Activated T-helper 1 cell treated with Interleukin-2 at 50 U/mL for 16 hours (primary cell): ENCODE results near the gene LIN7B.
A peak's percentile ranks its signal among the peaks of the same experiment; 100 is the strongest.
"Not testable (repeated sequence)": the region's sequence is repeated elsewhere in the genome, so short reads cannot be mapped to it uniquely, and the experiment has no call there.

ENCODE experiments used
- DNase-seq: peaks from one replicate; pipeline ENCODE4 v3.0.0-alpha.2; 2020; ENCODE audit warnings: low read depth

LIN7B gene, protein sequence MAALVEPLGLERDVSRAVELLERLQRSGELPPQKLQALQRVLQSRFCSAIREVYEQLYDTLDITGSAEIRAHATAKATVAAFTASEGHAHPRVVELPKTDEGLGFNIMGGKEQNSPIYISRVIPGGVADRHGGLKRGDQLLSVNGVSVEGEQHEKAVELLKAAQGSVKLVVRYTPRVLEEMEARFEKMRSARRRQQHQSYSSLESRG

GRCh38 chr19:49113762-49114629 lies at the start of gene LIN7B:
TSS of gene LIN7B (plus strand) at chr19:49114370. CDS start at chr19:49114405, 35 bp downstream.
- peak; percentile 72 for DNase-seq

- no peak for DNase-seq
Measured at GRCh38 chr19:49064768-49065611, 49.2 kb upstream of the LIN7B start, which contains the start of gene NTF4. TSS of gene NTF4 (minus strand) at chr19:49064818. CDS start at chr19:49061997, 2,821 bp downstream.

- DNase-seq = no peak
Measured at GRCh38 chr19:49065905-49066512, 48.2 kb upstream of the LIN7B start.

DNA sequence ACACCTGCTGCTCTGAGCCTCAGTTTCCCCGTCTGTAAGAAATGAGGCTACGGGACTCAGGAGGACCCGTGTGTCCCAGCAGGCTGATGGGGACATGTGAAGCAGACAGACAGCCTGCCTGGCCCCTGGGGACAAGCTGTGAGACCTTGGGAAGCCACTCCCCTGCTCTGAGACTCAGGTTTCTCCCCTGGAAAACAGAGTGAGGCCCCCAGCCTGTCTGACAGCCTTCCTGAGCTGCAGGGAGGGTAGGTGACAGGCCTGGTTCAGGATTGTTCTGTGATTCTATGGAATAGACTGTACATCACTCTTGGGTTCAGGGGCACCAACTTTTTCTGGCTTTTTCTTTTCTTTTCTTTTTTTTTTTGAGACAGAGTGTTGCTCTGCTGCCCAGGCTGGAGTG lies 46.6 kb upstream of the LIN7B start:
- no peak for DNase-seq

DNA sequence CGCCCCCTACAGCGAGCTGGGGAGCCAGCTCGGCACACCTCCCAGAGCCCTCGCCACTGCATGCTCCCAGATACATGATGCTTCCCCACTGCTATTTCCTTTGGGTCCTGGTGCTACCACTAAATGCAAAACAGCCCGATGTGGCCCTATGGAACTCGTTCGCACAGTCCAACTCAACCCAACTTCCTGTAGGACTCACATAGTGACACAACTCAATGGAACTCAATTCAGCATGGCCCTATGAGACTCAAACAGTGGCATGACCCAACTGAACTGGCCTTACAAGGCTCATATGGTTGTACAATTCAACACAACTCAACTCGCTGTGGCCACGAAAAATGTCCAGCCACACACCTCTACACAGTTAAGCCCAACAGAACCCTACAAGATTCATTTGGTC lies 45.1 kb upstream of the LIN7B start:
- no peak for DNase-seq

GRCh38 chr19:49070416-49070815 lies 43.8 kb upstream of the LIN7B start:
- DNase-seq = no peak

DNA sequence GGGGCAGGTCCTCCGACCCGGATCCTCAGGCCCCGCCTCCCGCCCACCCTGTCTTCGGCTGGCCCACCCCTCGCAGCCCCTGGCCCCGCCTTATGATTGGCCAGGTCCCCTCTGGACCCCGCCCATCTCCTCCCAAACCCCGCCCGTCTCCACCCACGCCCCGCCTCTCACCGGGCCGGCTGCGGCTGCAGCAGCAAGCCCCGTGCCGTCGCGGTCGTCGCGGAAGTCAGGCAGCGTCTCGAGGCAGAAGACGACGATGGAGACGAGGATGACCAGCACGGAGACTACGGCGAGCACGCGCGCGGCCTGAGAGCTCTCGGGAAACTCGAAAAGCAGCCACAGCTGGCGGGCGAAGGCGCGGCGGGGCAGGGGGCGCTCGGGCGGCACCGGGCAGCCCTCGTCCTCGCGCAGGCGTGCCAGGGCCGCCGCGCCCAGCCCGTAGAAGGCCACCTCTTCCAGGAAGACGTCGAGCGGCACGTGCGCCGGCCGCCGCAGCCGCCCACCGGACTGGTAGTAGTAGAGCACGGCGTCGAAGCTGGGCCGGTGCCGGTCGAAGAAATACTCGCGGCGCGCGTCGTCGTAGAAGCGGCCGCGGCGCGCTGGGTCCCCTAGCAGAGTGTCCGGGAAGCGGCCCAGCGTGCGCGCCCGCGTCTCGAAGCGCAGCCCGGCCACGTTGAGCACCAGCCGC lies 42.2 kb upstream of the LIN7B start:
- DNase-seq = no peak

GRCh38 chr19:49073514-49074378 lies 40.4 kb upstream of the LIN7B start:
- DNase-seq = no peak

DNA sequence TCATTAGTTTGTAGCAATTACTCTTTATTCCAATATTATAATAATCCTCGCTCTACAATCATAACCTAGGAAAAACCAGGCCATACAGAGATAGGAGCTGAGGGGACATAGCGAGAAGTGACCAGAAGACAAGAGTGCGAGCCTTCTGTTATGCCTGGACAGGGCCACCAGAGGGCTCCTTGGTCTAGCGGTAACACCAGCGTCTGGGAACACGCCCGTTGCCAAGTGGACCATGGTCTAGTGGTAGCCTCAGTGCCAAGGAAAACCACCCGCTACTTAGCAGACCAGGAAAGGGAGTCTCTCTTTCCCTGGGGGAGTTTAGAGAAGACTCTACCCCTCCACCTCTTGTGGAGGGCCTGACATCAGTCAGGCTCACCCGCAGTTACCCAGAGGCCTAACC lies 39.3 kb upstream of the LIN7B start:
- not testable (repeated sequence) for DNase-seq

DNA sequence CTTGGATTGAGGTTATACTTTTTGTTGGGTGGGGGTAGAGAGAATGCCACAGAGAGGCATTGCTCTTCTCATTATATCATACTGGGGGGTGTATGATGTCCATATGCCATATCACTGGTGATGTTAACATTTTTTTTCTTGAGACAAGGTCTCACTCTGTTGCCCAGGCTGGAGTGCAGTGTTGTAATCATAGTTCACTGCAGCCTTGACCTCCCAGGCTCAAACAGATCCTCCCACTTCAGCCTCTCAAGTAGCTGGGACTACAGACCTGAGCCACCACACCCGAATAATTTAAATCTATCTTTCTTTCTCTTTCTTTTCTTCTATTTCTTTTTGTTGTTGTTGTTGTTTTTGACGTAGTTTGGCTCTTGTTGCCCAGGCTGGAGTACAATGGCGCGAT lies 33.8 kb upstream of the LIN7B start:
- no peak for DNase-seq

- no peak for DNase-seq
Measured at GRCh38 chr19:49081273-49081672, 32.9 kb upstream of the LIN7B start.

DNA sequence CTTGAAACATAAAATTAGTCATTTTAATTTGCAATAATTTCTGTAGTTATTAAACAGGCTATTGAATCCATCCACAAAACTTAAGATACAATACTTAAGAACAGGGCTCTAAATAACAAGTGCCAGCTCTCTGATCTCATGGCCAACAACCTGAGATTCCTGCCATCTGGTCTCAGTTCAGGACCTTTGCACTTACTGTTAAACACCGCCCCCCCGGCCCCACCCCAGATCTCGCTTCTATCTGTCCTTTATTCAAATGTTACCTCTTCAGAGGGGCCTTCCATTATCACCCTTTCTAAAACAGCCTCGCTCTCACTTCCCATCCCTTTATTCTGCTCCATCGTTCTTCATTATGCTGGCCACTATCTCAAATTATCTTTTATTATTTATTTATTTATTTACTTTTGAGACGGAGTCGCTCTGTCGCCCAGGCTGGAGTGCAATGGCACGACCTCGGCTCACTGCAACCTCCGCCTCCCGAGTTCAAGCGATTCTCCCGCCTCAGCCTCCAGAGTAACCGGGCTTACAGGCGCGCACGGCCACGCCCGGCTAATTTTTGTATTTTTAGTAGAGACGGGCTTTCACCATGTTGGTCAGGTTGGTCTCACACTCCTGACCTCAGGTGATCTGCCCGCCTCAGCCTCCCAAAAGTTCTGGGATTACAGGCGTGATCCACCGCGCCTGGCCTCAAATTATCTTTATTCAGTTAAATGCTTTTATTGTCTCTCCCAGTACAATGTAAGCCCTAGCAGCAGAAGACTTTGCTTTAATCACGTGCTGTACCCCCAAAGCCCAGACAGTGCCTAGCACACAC lies 29.8 kb upstream of the LIN7B start:
- no peak for DNase-seq

DNA sequence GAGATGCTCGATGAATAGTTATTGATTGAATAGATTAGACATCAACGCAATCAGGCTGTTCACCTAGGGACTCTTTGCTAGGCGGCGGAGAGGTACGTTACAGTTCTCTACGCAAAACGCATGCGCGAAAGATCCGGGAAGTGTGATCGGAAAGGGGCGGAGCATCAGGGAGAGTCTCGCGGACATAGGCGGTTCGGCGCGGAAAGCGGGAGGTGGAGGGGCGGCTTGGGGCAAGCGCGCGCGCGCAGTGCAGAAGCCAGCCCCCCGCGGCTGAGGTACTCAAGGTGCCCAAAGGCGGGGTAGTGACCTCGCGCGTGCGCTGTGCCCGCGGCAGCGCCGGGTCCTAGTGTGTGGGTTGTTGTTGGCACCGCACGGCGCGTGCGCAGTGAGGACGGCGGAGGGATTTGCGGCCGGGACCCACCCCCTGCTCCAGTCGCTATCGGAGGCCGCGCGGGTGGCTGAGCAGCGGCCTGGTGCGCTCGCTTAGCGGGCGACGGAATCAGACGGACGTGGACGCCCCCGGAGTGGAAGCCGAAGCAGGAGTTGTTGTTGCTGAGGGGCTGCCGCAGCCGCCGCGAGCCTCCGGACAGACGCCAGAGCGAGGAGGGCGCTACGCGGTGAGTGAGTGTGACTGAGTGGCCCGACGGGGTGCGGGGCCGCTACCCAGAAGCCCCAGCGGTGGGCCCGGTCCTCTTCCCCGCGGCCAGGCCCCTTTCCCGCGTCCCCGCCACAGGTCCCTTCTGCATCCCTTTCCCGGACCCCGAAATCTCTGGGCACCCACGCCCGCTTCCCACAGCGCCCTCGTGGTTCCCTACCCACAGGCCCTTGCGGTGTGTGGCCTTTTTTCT lies 28.9 kb upstream of the LIN7B start, which contains the start of gene SNRNP70:
Gene SNRNP70, plus strand, starts transcription at position 432 of the 848 bp plus-strand sequence. CDS start 964 bp downstream, outside the sequence.
- peak; percentile 99 for DNase-seq

DNA sequence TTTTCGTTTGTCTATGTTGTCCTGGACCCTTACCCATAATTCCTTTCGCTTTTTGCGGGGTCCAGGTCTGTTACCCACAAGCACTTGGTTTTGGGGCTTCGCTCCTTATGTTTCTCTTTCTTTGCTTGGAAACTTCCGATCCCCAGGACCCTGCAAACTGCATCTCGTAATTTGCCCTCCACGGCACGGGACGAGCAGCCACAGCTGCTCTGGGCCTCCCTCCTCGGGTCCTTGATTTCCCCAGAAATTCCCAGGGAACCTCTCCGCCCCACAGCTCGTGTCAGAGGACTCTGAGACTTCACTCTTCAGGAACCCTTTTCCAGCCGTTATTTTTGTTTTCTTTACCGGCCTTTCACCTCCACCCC lies 28.3 kb upstream of the LIN7B start:
- DNase-seq = no peak

- DNase-seq = no peak
Measured at GRCh38 chr19:49086296-49086695, 27.9 kb upstream of the LIN7B start.

- DNase-seq = no peak
Measured at GRCh38 chr19:49091391-49092038, 22.7 kb upstream of the LIN7B start.

DNA sequence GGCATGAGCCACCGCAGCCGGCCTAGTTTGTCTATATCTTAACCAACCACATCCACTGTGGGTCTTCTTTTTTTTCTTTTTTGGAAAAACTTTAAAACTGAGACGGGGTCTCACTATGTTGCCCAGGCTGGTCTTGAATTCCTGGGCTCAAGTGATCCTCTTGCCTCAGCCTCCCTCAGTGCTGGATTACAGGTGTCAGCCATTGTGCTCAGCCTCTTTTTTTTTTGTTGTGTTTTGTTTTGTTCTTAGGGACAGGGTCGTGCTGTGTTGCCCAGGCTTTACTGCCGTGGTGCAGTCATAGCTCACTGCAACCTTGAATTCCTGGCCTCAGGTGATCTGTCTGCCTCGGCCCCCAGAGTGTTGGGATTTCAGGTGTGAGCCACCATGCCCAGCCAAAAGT lies 21.5 kb upstream of the LIN7B start:
- no peak for DNase-seq
